K562 (cell line): Measurements from ENCODE around the gene TMEM132D. TPM values are rescaled to one million over a fixed set of nuclear protein-coding genes. Genes with fewer than 3 reads are reported as not detected.

Experiments used
- ATAC-seq: fragments of 200-7000 bp; cut with Tn5 transposase; 3 replicates; pipeline ENCODE4 v1.9.1; 2020; ENCODE audit warnings: moderate library complexity
- BruUV-seq: library from RNA; stranded (reverse); fragments of 400-500 nt; replicated peaks from 2 replicates; lab custom pipeline; 2021; lab: Mats Ljungman, UMichigan
- CTCF ChIA-PET: fragments of 300-600 bp; formaldehyde crosslinking; extraction: SDS; loops from one replicate; lab custom pipeline; 2021; ENCODE audit warnings: low intra/inter-chr PET ratio; lab: Yijun Ruan, JAX
- POLR2A ChIA-PET: fragments of 300-600, 350-650 bp; sonication (Branson Sonifier 250); formaldehyde crosslinking; extraction: SDS; loops from one replicate; lab custom pipeline; 2021; ENCODE audit warnings: antibody characterized with exemption, inconsistent platforms; lab: Yijun Ruan, JAX
- DNase-seq, 4 experiments: peaks; one replicate each; pipeline versions ENCODE4 v3.0.0 to v3.0.0-alpha.2; 2011 to 2018; ENCODE audit warnings: low spot score in 3 of 4, mixed read lengths in 3 of 4; ENCODE audit errors: extremely low read depth in 1 of 4
- FAIRE-seq: peaks from 2 replicates; lab custom pipeline; 2011; peaks lifted over from hg19 to GRCh38; lab: Jason Lieb, UNC
- H2AFZ ChIP-seq: 2 replicates; pipeline ENCODE4 v1.6.0; 2011; ENCODE audit warnings: low read depth, low read length, control low read depth, inconsistent platforms
- H3K27ac ChIP-seq: fragments of 200-600 bp; 3 replicates; pipeline ENCODE4 v1.8.0; 2011; ENCODE audit warnings: low read depth, mild to moderate bottlenecking, control low read depth, inconsistent platforms, low read length, moderate library complexity, mixed read lengths; ENCODE audit errors: extremely low read depth
- H3K27me3 ChIP-seq, 2 experiments: fragments of 300-600 bp in 1 of 2; 2 replicates in 1 of 2; 3 replicates in 1 of 2; pipeline versions ENCODE4 v1.6.0 to v1.8.0; 2011; ENCODE audit warnings: inconsistent platforms in 2 of 2, low read length in 2 of 2, mild to moderate bottlenecking in 1 of 2, mixed read lengths in 1 of 2, moderate library complexity in 1 of 2; ENCODE audit not compliant: control insufficient read depth in 2 of 2, insufficient read depth in 2 of 2
- H3K36me3 ChIP-seq: fragments of 300-600 bp; 3 replicates; pipeline ENCODE4 v1.8.0; 2011; ENCODE audit warnings: mild to moderate bottlenecking, low read length, inconsistent platforms; ENCODE audit not compliant: control insufficient read depth, insufficient read depth
- H3K4me1 ChIP-seq, 2 experiments: fragments of 200-600 bp in 1 of 2; replicated peaks in 1 of 2; 2 replicates in 1 of 2; 3 replicates in 1 of 2; pipeline versions ENCODE4 v1.5.1 to v1.8.0; 2011; ENCODE audit warnings: inconsistent platforms in 2 of 2, low read length in 2 of 2, mild to moderate bottlenecking in 1 of 2, mixed read lengths in 1 of 2, moderate library complexity in 1 of 2; ENCODE audit not compliant: control insufficient read depth in 2 of 2, insufficient read depth in 2 of 2
- H3K4me2 ChIP-seq: 2 replicates; pipeline ENCODE4 v1.6.1; 2011; ENCODE audit warnings: low read length, control low read depth, inconsistent platforms, mixed read lengths; ENCODE audit not compliant: insufficient read depth
- H3K4me3 ChIP-seq: fragments of 200-600 bp; sonication (generic), shearing (Covaris generic); 2 replicates; pipeline ENCODE4 v1.5.1; 2016; ENCODE audit warnings: control low read depth, inconsistent platforms
- H3K79me2 ChIP-seq: fragments of 200-600 bp; 3 replicates; pipeline ENCODE4 v1.8.0; 2011; ENCODE audit warnings: low read length, inconsistent platforms; ENCODE audit not compliant: control insufficient read depth, insufficient read depth
- H3K9ac ChIP-seq, 2 experiments: 2 replicates each; pipeline versions ENCODE4 v1.6.0 to v1.6.1; 2011; ENCODE audit warnings: low read depth in 2 of 2, low read length in 2 of 2, control low read depth in 1 of 2, inconsistent platforms in 1 of 2, mild to moderate bottlenecking in 1 of 2, mixed read lengths in 1 of 2; ENCODE audit not compliant: insufficient read depth in 1 of 2
- H3K9me1 ChIP-seq: one replicate; pipeline ENCODE4 v1.6.0; 2011; ENCODE audit warnings: inconsistent platforms, mild to moderate bottlenecking, low read length, moderate library complexity; ENCODE audit not compliant: control insufficient read depth, insufficient read depth
- H3K9me3 ChIP-seq: replicated peaks from 2 replicates; pipeline ENCODE4 v1.5.1; 2011; ENCODE audit warnings: low read depth, low read length, inconsistent platforms; ENCODE audit not compliant: control insufficient read depth, insufficient read depth
- H4K20me1 ChIP-seq: replicated peaks from 2 replicates; pipeline ENCODE4 v1.6.1; 2011; ENCODE audit warnings: low read length, inconsistent platforms, mixed read lengths; ENCODE audit not compliant: control insufficient read depth, insufficient read depth
- ADNP ChIP-seq: fragments of 200-800 bp; sonication (Bioruptor generic); IDR thresholded peaks from 2 replicates; pipeline ENCODE4 v1.6.1; 2016; ENCODE audit warnings: missing genetic modification characterization, missing compliant biosample characterization
- BACH1 ChIP-seq: fragments of 200-800 bp; sonication (Bioruptor generic); IDR thresholded peaks from 2 replicates; pipeline ENCODE4 v1.6.1; 2016; ENCODE audit warnings: missing genetic modification characterization, missing compliant biosample characterization
- DNMT1 ChIP-seq: fragments of 450-650 bp; IDR thresholded peaks from 2 replicates; pipeline ENCODE4 v1.6.1; 2016; ENCODE audit warnings: antibody characterized with exemption, mild to moderate bottlenecking
- LCOR ChIP-seq: sonication (generic); formaldehyde crosslinking; IDR thresholded peaks from 2 replicates; pipeline ENCODE4 v1.8.0; 2022; ENCODE audit warnings: mild to moderate bottlenecking, missing genetic modification reagents
- MAFG ChIP-seq: fragments of 450-650 bp; conservative IDR thresholded peaks from 2 replicates; pipeline ENCODE4 v1.6.1; 2016; ENCODE audit warnings: missing genetic modification characterization, missing compliant biosample characterization
- MYNN ChIP-seq, 2 experiments: sonication (generic); formaldehyde crosslinking in 1 of 2; IDR thresholded peaks; 2 replicates each; pipeline versions ENCODE4 v1.5.0 to v1.6.1; 2016 to 2020; ENCODE audit warnings: antibody characterized with exemption in 1 of 2, missing genetic modification reagents in 1 of 2
- SRSF9 ChIP-seq: fragments of 200-400 bp; formaldehyde crosslinking; IDR thresholded peaks from 2 replicates; pipeline ENCODE4 v1.6.1; 2017; ENCODE audit warnings: low read depth, low read length, borderline replicate concordance
- YY1 ChIP-seq, 3 experiments: IDR thresholded peaks; 2 replicates each; pipeline ENCODE4 v1.6.1; 2011; ENCODE audit warnings: low read length in 2 of 3, mild to moderate bottlenecking in 2 of 3, moderate library complexity in 2 of 3, borderline replicate concordance in 1 of 3, control low read depth in 1 of 3, low read depth in 1 of 3; ENCODE audit not compliant: insufficient read depth in 3 of 3, insufficient replicate concordance in 2 of 3, control insufficient read depth in 1 of 3, insufficient read length in 1 of 3; ENCODE audit errors: extremely low read depth in 1 of 3
- ZNF551 ChIP-seq: fragments of 250-450 bp; sonication (Bioruptor Pico); IDR thresholded peaks from 2 replicates; pipeline ENCODE4 v1.5.0; 2021; ENCODE audit warnings: mild to moderate bottlenecking, moderate library complexity
- ZNF561 ChIP-seq: fragments of 450-650 bp; formaldehyde crosslinking; conservative IDR thresholded peaks from 2 replicates; pipeline ENCODE4 v1.4.0; 2020; ENCODE audit warnings: mild to moderate bottlenecking, moderate library complexity
- WGBS: fragments of 100-300 bp; shearing (Covaris generic); methylation state at CpG from one replicate; pipeline ENCODE4 v1.1.6; 2016; ENCODE audit warnings: low coverage, mixed read lengths; ENCODE audit not compliant: insufficient coverage; ENCODE audit errors: missing lambda C conversion rate; 5-methylcytosine and 5-hydroxymethylcytosine counted together
- in situ Hi-C: fragments of 300-500 bp; cut with MboI; formaldehyde crosslinking; loops from 4 replicates; pipeline ENCODE4 v1.15.0; 2018; ENCODE audit warnings: inconsistent platforms, mixed read lengths
- intact Hi-C: fragments of 100-400 bp; cut with micrococcal nuclease; formaldehyde crosslinking; loops from 2 replicates; pipeline ENCODE4 v1.14.2; 2022
- polyA plus RNA-seq, 8 experiments: library from polyadenylated mRNA; depleted of rRNA in 4 of 8; stranded (reverse) in 5 of 8; unstranded in 3 of 8; fragments of >200 nt; fragmentation: Nextera tagmentation in 2 of 8; fragmentation: Illumina TruSeq in 1 of 8; extraction: Ambion mirVana in 2 of 8; extraction: Trizol in 1 of 8; gene quantifications; 2 replicates each; pipeline versions ENCODE4 v1.2.1 to v1.2.3, GENCODE V29; 2011 to 2014; ENCODE audit warnings: inconsistent platforms in 1 of 8, missing spikeins in 1 of 8
- total RNA-seq, 7 experiments: library from RNA; depleted of rRNA in 6 of 7; stranded (reverse); fragments of >200 nt in 6 of 7; fragmentation: Illumina TruSeq in 2 of 7; extraction: Trizol in 2 of 7; gene quantifications; 2 replicates each; pipeline versions ENCODE4 v1.2.1 to v1.2.3, GENCODE V29; 2011 to 2021; ENCODE audit warnings: low replicate concordance in 1 of 7
- TF ChIP-seq, protein P1 (sequence below), 3 experiments: IDR thresholded peaks in 2 of 3; conservative IDR thresholded peaks in 1 of 3; 2 replicates each; pipeline ENCODE4 v1.5.1; 2011 to 2012; ENCODE audit warnings: low read length in 3 of 3, mild to moderate bottlenecking in 3 of 3, control low read depth in 2 of 3, improper control_type of control experiment in 1 of 3, inconsistent platforms in 1 of 3, low read depth in 1 of 3, mixed read lengths in 1 of 3, moderate library complexity in 1 of 3; ENCODE audit not compliant: insufficient read depth in 2 of 3

TMEM132D gene
- total and polyA plus RNA-seq, 9 of the 15 experiments (the other 6 are each of a cell fraction or from before 2014, with no cell fraction given): not detected

DNA sequence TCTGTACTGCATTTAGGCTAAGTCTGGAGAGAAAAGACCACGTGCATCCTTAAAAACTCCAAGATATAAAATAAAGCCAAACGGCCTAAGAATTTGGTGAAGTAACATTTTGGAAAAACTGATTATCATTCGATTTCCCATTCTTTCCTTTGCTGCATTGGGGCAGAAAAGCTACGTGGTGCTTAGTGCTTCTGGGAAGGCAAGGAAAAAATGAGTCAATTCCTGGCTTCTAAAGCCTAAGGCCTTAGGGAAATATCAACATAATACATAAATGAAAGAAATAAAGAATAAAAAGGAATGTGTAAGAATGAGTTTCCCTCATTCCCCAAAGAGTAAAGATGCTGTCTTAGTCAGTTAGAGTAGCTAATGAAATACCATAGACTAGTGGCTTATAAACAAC is 530.1 kb downstream of the TMEM132D start:
- Histone ChIP-seq H3K4me1 (no peaks in the 10 kb centered on the region), H3K36me3 (no peaks in the 10 kb centered on the region), H3K27me3 (no peaks in the 10 kb centered on the region), H3K27ac (no peak overlapping the region), H3K4me2 (no peak overlapping the region), H3K9me1 (no peaks in the 10 kb centered on the region), H3K9ac (no peak overlapping the region), H3K79me2 (no peaks in the 10 kb centered on the region), H3K9me3 (no peaks in the 10 kb centered on the region), H3K4me3 (no peak overlapping the region), H4K20me1 (no peaks in the 10 kb centered on the region), H2AFZ (no peak overlapping the region)
- DNase-seq (no peak), ATAC-seq (no peak), FAIRE-seq (no peak)
- no peak for TF ChIP-seq ZNF561 (CRISPR knock-in tag)
- TF ChIP-seq LCOR (CRISPR knock-in tag): no peak
- no peak for TF ChIP-seq BACH1 (tag)
- TF ChIP-seq ADNP (tag): no peak
- TF ChIP-seq MYNN (IDR thresholded peaks at IDR 0.05): no peak
- TF ChIP-seq MYNN (CRISPR knock-in tag; IDR thresholded peaks at IDR 0.05): no peak
- TF ChIP-seq ZNF551 (CRISPR knock-in tag): no peak
- no peak for TF ChIP-seq SRSF9
- TF ChIP-seq, protein P1, sequence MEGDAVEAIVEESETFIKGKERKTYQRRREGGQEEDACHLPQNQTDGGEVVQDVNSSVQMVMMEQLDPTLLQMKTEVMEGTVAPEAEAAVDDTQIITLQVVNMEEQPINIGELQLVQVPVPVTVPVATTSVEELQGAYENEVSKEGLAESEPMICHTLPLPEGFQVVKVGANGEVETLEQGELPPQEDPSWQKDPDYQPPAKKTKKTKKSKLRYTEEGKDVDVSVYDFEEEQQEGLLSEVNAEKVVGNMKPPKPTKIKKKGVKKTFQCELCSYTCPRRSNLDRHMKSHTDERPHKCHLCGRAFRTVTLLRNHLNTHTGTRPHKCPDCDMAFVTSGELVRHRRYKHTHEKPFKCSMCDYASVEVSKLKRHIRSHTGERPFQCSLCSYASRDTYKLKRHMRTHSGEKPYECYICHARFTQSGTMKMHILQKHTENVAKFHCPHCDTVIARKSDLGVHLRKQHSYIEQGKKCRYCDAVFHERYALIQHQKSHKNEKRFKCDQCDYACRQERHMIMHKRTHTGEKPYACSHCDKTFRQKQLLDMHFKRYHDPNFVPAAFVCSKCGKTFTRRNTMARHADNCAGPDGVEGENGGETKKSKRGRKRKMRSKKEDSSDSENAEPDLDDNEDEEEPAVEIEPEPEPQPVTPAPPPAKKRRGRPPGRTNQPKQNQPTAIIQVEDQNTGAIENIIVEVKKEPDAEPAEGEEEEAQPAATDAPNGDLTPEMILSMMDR (IDR thresholded peaks at IDR 0.05 in 2 of 3, conservative IDR thresholded peaks at IDR 0.05 in 1 of 3; ENCODE audit: insufficient read depth in 2 of 3, low read depth in 1 of 3, low read length in 3 of 3): no peak
- no peak for TF ChIP-seq DNMT1
- no peak for TF ChIP-seq MAFG (tag)
- no peak for TF ChIP-seq YY1 (IDR thresholded peaks at IDR 0.05; ENCODE audit: borderline replicate concordance in 1 of 3, control insufficient read depth in 1 of 3, extremely low read depth in 1 of 3, insufficient read depth in 3 of 3, insufficient read length in 1 of 3, insufficient replicate concordance in 2 of 3, low read depth in 1 of 3, low read length in 2 of 3)
- ChIA-PET CTCF (no interaction called here), POLR2A (no interaction called here)
- intact Hi-C loops (no loop called here), in situ Hi-C loops (no loop called here)
- no TSS peak for BruUV-seq
- WGBS: 0% methylated on average over 4 of the region's 4 CpGs
